ENCODE data around the gene SLC7A1.

Gene SLC7A1

GRCh38 chr13:29464105-29464679 lies 131.3 kb downstream of the SLC7A1 start:
- H3K4me1 ChIP-seq (ENCODE audit: control insufficient read depth, low read length), result no peaks in the 10 kb centered on the region
- no peaks in the 10 kb centered on the region for H3K79me2 ChIP-seq (ENCODE audit: control insufficient read depth, low read length)
- H3K27me3 ChIP-seq (ENCODE audit: control insufficient read depth, low read length), result peaks cover 20% of the 10 kb centered on the region
- H3K9me3 ChIP-seq (ENCODE audit: control insufficient read depth, insufficient read depth, low read length), result no peaks in the 10 kb centered on the region
- no peak overlapping the region for H3K4me2 ChIP-seq (ENCODE audit: low read length)
- TF ChIP-seq EZH2phosphoT487 (IDR thresholded peaks at IDR 0.05; ENCODE audit: borderline replicate concordance, low read length), result no peak
- TF ChIP-seq, protein P1, sequence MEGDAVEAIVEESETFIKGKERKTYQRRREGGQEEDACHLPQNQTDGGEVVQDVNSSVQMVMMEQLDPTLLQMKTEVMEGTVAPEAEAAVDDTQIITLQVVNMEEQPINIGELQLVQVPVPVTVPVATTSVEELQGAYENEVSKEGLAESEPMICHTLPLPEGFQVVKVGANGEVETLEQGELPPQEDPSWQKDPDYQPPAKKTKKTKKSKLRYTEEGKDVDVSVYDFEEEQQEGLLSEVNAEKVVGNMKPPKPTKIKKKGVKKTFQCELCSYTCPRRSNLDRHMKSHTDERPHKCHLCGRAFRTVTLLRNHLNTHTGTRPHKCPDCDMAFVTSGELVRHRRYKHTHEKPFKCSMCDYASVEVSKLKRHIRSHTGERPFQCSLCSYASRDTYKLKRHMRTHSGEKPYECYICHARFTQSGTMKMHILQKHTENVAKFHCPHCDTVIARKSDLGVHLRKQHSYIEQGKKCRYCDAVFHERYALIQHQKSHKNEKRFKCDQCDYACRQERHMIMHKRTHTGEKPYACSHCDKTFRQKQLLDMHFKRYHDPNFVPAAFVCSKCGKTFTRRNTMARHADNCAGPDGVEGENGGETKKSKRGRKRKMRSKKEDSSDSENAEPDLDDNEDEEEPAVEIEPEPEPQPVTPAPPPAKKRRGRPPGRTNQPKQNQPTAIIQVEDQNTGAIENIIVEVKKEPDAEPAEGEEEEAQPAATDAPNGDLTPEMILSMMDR (IDR thresholded peaks at IDR 0.05; ENCODE audit: low read depth, low read length, poor library complexity, severe bottlenecking), result no peak
- H4K20me1 ChIP-seq (ENCODE audit: control insufficient read depth, insufficient read depth, low read depth, low read length), result no peaks in the 10 kb centered on the region
- no peak overlapping the region for H3K4me3 ChIP-seq (ENCODE audit: low read length)
- no peaks in the 10 kb centered on the region for H3K36me3 ChIP-seq (ENCODE audit: control insufficient read depth, low read length)
- no peak overlapping the region for H3K27ac ChIP-seq (ENCODE audit: low read depth, low read length)
- no peaks in the 10 kb centered on the region for H3F3A ChIP-seq (ENCODE audit: control insufficient read depth, insufficient read depth)
- no peaks in the 10 kb centered on the region for H3K9me2 ChIP-seq (replicated peaks; ENCODE audit: control insufficient read depth, low read length)

DNA sequence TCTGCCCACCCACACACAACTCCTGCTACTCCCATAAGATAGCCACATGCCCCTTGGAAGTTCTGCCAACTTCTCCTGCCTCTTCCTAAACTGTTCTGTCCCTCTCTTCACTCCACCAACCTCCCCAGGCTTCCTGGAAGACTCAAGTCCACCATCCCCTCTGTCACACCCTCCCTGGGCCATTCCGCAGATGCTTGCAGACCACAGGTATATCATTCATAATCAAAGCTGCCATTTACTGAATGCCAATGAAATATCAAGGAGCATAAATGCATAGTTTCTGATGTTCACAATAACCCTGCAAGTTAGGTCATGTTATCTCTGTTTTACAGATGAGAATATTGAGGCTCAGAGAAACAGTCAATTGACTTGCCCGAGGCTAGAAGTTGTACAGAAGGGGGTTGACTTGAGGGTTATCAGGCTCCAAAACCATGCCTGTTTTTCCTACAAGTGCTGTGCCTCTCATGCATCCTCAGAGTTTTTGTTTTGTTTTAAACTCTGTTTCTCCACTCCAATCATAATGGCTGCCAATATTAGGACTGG lies 135.6 kb downstream of the SLC7A1 start:
- H3F3A ChIP-seq (ENCODE audit: control insufficient read depth, insufficient read depth), result no peaks in the 10 kb centered on the region
- TF ChIP-seq, protein P1 (IDR thresholded peaks at IDR 0.05; ENCODE audit: low read depth, low read length, poor library complexity, severe bottlenecking), result no peak
- TF ChIP-seq EZH2phosphoT487 (IDR thresholded peaks at IDR 0.05; ENCODE audit: borderline replicate concordance, low read length), result no peak
- peaks cover 20% of the 10 kb centered on the region for H3K27me3 ChIP-seq (ENCODE audit: control insufficient read depth, low read length)
- no peak overlapping the region for H3K4me2 ChIP-seq (ENCODE audit: low read length)
- H3K79me2 ChIP-seq (ENCODE audit: control insufficient read depth, low read length), result no peaks in the 10 kb centered on the region
- no peaks in the 10 kb centered on the region for H3K36me3 ChIP-seq (ENCODE audit: control insufficient read depth, low read length)
- H3K9me2 ChIP-seq (replicated peaks; ENCODE audit: control insufficient read depth, low read length), result no peaks in the 10 kb centered on the region
- no peak overlapping the region for H3K4me3 ChIP-seq (ENCODE audit: low read length)
- no peak overlapping the region for H3K27ac ChIP-seq (ENCODE audit: low read depth, low read length)
- H3K9me3 ChIP-seq (ENCODE audit: control insufficient read depth, insufficient read depth, low read length), result no peaks in the 10 kb centered on the region
- no peaks in the 10 kb centered on the region for H4K20me1 ChIP-seq (ENCODE audit: control insufficient read depth, insufficient read depth, low read depth, low read length)
- no peaks in the 10 kb centered on the region for H3K4me1 ChIP-seq (ENCODE audit: control insufficient read depth, low read length)

Measured in DOHH2 (cell line).